Measurements from ENCODE around the gene FRMD4A. TPM values are rescaled to one million over a fixed set of nuclear protein-coding genes. Genes with fewer than 3 reads are reported as not detected.

The FRMD4A gene
- total and polyA plus RNA-seq, 10 of the 15 experiments (the other 5 are each of a cell fraction or from before 2014, with no cell fraction given), result 17.8 to 75.2 (median 39.1) TPM

DNA sequence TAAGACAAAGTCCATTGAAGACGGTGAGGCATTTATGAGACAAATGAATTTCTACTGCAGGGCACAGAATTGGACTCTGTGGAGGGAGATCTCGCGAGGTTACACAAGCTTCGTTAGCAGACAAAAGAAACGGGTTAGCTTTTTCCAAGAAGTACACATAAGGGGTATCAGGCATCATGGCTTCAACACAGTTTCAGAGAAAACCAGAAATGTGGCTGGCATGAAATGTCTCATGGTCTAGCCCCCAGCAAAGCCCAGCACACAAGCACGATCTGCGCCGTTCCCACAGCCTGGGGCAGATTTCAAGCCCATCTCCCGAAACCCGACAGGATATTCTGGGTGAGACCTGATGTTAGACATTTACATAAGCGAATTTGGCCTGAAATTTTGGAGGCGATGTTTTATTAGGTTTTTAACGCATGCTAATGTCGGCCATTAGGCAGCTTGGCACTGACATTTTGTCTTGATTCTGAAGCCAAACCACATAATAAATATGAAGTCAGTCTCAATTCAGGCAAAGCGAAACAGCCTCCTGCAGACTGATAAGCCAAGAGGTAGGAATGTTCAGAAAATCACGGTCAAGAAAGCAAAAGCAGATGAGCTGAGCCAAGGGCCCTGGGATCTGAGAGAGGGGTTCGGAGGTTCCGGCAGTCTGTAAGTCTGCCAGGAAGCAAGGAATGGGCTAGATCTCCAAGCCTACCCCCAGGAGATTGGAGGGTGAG, 503.5 kb downstream of the FRMD4A start:
- H3K4me2 ChIP-seq (ENCODE audit: control insufficient read depth, insufficient read depth), result no peak overlapping the region
- intact Hi-C loops (cut with micrococcal nuclease; ENCODE audit: unreplicated experiment), result no loop called here
- POLR2A ChIA-PET, result no interaction called here
- no peaks in the 10 kb centered on the region for H3K27me3 ChIP-seq (replicated peaks in 1 of 2; ENCODE audit: control insufficient read depth in 2 of 2, insufficient read depth in 2 of 2, low read length in 1 of 2)
- no peak overlapping the region for H2AFZ ChIP-seq (ENCODE audit: control insufficient read depth, low read depth, low read length)
- no peak overlapping the region for H3K9ac ChIP-seq (ENCODE audit: control insufficient read depth, insufficient read depth, low read length)
- CTCF ChIA-PET, result no interaction called here
- SMC1A ChIA-PET (ENCODE audit: uncharacterized antibody, unreplicated experiment), result no interaction called here
- no peak overlapping the region for H3K27ac ChIP-seq (ENCODE audit: control insufficient read depth, insufficient read depth)
- in situ Hi-C loops (cut with MboI), result no loop called here
- no peaks in the 10 kb centered on the region for H4K20me1 ChIP-seq (ENCODE audit: control insufficient read depth, insufficient read depth)
- no peak overlapping the region for H3K4me3 ChIP-seq
- no peaks in the 10 kb centered on the region for H3K79me2 ChIP-seq (ENCODE audit: control insufficient read depth, insufficient read depth, low read length)
- no peak for TF ChIP-seq MEF2B (IDR thresholded peaks at IDR 0.05; ENCODE audit: partially characterized antibody, poor library complexity, severe bottlenecking)
- no peak for TF ChIP-seq HCFC1 (IDR thresholded peaks at IDR 0.05; ENCODE audit: low read length)
- TF ChIP-seq SIN3A (IDR thresholded peaks at IDR 0.05; ENCODE audit: low read depth, low read length), result no peak
- no peak for TF ChIP-seq NFXL1 (IDR thresholded peaks at IDR 0.05; ENCODE audit: borderline replicate concordance)
- TF ChIP-seq, protein P1, sequence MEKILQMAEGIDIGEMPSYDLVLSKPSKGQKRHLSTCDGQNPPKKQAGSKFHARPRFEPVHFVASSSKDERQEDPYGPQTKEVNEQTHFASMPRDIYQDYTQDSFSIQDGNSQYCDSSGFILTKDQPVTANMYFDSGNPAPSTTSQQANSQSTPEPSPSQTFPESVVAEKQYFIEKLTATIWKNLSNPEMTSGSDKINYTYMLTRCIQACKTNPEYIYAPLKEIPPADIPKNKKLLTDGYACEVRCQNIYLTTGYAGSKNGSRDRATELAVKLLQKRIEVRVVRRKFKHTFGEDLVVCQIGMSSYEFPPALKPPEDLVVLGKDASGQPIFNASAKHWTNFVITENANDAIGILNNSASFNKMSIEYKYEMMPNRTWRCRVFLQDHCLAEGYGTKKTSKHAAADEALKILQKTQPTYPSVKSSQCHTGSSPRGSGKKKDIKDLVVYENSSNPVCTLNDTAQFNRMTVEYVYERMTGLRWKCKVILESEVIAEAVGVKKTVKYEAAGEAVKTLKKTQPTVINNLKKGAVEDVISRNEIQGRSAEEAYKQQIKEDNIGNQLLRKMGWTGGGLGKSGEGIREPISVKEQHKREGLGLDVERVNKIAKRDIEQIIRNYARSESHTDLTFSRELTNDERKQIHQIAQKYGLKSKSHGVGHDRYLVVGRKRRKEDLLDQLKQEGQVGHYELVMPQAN (conservative IDR thresholded peaks at IDR 0.05), result no peak
- no peak for TF ChIP-seq CHD1 (IDR thresholded peaks at IDR 0.05; ENCODE audit: low read depth, low read length)
- TF ChIP-seq BACH1 (IDR thresholded peaks at IDR 0.05; ENCODE audit: borderline replicate concordance), result no peak
- no peak for TF ChIP-seq KAT2A (conservative IDR thresholded peaks at IDR 0.05; ENCODE audit: control insufficient read depth, low read depth, low read length)
- TF ChIP-seq HDAC6 (IDR thresholded peaks at IDR 0.05; ENCODE audit: unreplicated experiment), result no peak
- TF ChIP-seq, protein P2, sequence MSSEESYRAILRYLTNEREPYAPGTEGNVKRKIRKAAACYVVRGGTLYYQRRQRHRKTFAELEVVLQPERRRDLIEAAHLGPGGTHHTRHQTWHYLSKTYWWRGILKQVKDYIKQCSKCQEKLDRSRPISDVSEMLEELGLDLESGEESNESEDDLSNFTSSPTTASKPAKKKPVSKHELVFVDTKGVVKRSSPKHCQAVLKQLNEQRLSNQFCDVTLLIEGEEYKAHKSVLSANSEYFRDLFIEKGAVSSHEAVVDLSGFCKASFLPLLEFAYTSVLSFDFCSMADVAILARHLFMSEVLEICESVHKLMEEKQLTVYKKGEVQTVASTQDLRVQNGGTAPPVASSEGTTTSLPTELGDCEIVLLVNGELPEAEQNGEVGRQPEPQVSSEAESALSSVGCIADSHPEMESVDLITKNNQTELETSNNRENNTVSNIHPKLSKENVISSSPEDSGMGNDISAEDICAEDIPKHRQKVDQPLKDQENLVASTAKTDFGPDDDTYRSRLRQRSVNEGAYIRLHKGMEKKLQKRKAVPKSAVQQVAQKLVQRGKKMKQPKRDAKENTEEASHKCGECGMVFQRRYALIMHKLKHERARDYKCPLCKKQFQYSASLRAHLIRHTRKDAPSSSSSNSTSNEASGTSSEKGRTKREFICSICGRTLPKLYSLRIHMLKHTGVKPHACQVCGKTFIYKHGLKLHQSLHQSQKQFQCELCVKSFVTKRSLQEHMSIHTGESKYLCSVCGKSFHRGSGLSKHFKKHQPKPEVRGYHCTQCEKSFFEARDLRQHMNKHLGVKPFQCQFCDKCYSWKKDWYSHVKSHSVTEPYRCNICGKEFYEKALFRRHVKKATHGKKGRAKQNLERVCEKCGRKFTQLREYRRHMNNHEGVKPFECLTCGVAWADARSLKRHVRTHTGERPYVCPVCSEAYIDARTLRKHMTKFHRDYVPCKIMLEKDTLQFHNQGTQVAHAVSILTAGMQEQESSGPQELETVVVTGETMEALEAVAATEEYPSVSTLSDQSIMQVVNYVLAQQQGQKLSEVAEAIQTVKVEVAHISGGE (CRISPR knock-in tag; IDR thresholded peaks at IDR 0.05), result no peak
- TF ChIP-seq, protein P3, sequence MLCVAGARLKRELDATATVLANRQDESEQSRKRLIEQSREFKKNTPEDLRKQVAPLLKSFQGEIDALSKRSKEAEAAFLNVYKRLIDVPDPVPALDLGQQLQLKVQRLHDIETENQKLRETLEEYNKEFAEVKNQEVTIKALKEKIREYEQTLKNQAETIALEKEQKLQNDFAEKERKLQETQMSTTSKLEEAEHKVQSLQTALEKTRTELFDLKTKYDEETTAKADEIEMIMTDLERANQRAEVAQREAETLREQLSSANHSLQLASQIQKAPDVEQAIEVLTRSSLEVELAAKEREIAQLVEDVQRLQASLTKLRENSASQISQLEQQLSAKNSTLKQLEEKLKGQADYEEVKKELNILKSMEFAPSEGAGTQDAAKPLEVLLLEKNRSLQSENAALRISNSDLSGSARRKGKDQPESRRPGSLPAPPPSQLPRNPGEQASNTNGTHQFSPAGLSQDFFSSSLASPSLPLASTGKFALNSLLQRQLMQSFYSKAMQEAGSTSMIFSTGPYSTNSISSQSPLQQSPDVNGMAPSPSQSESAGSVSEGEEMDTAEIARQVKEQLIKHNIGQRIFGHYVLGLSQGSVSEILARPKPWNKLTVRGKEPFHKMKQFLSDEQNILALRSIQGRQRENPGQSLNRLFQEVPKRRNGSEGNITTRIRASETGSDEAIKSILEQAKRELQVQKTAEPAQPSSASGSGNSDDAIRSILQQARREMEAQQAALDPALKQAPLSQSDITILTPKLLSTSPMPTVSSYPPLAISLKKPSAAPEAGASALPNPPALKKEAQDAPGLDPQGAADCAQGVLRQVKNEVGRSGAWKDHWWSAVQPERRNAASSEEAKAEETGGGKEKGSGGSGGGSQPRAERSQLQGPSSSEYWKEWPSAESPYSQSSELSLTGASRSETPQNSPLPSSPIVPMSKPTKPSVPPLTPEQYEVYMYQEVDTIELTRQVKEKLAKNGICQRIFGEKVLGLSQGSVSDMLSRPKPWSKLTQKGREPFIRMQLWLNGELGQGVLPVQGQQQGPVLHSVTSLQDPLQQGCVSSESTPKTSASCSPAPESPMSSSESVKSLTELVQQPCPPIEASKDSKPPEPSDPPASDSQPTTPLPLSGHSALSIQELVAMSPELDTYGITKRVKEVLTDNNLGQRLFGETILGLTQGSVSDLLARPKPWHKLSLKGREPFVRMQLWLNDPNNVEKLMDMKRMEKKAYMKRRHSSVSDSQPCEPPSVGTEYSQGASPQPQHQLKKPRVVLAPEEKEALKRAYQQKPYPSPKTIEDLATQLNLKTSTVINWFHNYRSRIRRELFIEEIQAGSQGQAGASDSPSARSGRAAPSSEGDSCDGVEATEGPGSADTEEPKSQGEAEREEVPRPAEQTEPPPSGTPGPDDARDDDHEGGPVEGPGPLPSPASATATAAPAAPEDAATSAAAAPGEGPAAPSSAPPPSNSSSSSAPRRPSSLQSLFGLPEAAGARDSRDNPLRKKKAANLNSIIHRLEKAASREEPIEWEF (IDR thresholded peaks at IDR 0.05; ENCODE audit: insufficient replicate concordance, low read depth, low read length), result no peak
- TF ChIP-seq TCF7 (IDR thresholded peaks at IDR 0.05; ENCODE audit: borderline replicate concordance), result no peak
- BruUV-seq (replicated peaks), result no TSS peak
- DNase-seq (ENCODE audit: low read depth, low spot score) (no peak), ATAC-seq (no peak), FAIRE-seq (no peak)
- RAD21 ChIA-PET (ENCODE audit: unreplicated experiment), result no interaction called here
- WGBS (ENCODE audit: insufficient coverage, insufficient replicate concordance, low lambda C conversion rate, missing lambda C conversion rate), result 76% methylated on average over 18 of the region's 18 CpGs
- H3K36me3 ChIP-seq (ENCODE audit: control insufficient read depth in 2 of 2, insufficient read depth in 2 of 2, low read length in 1 of 2), result 0 out of 4 replicates have a peak, but pooled peaks cover 0 to 2% of the 10 kb centered on the region in 2 experiments
- peaks cover 15% of the 10 kb centered on the region for H3K4me1 ChIP-seq (ENCODE audit: control insufficient read depth, insufficient read depth, low read length)
- H3K9me3 ChIP-seq (replicated peaks; ENCODE audit: control insufficient read depth, insufficient read depth, low read length), result no peaks in the 10 kb centered on the region; the same call in 2 of the 3 replicates

All from GM12878 (cell line).